ENCODE results near the gene NT5C2. TPM values are rescaled to one million over a fixed set of nuclear protein-coding genes. Genes with fewer than 3 reads are reported as not detected.
"Not testable (repeated sequence)": the region's sequence is repeated elsewhere in the genome, so short reads cannot be mapped to it uniquely, and the experiment has no call there.

NT5C2 gene
- total RNA-seq, 2 experiments from 2014 or later = 71.8 to 74.0 TPM

GRCh38 chr10:103067484-103067883, 125.6 kb downstream of the NT5C2 start:
- no peak overlapping the region for H3K27ac Mint-ChIP-seq
- POLR2A ChIA-PET = no interaction called here
- no peak overlapping the region for H3K4me3 Mint-ChIP-seq

GRCh38 chr10:103067099-103067477, 126.0 kb downstream of the NT5C2 start:
- H3K27me3 Mint-ChIP-seq; POLR2A ChIA-PET; H3K27ac Mint-ChIP-seq; DNase-seq; H3K4me3 Mint-ChIP-seq; H3K9me3 Mint-ChIP-seq; H3K36me3 Mint-ChIP-seq (ENCODE audit: low read depth): not testable (repeated sequence)
- peaks cover 30% of the 10 kb centered on the region for H3K4me1 Mint-ChIP-seq
- CTCF ChIA-PET = interaction anchor here (4.7 kb wide), 1 partner anchor 152 kb away, joined by 90 read pairs; the partner anchor contains the start of gene CNNM2

More at GRCh38 chr10:103067484-103067883, 125.6 kb downstream of the NT5C2 start:
- no peaks in the 10 kb centered on the region for H3K36me3 Mint-ChIP-seq (ENCODE audit: low read depth)
- H3K27me3 Mint-ChIP-seq = no peaks in the 10 kb centered on the region
- no peak for DNase-seq
- CTCF ChIA-PET = interaction anchor here (4.7 kb wide), 1 partner anchor 153 kb away, joined by 90 read pairs; the partner anchor contains the start of gene CNNM2
- H3K4me1 Mint-ChIP-seq = peaks cover 30% of the 10 kb centered on the region
- no peaks in the 10 kb centered on the region for H3K9me3 Mint-ChIP-seq

- Mint-ChIP-seq H3K36me3 (ENCODE audit: low read depth) (no peaks in the 10 kb centered on the region), H3K27ac (no peak overlapping the region), H3K27me3 (no peaks in the 10 kb centered on the region), H3K4me3 (no peak overlapping the region), H3K4me1 (peaks cover 26% of the 10 kb centered on the region), H3K9me3 (no peaks in the 10 kb centered on the region)
- no peak for DNase-seq
- POLR2A ChIA-PET = interaction anchor here (2.8 kb wide), 1 partner anchor 149 kb away, joined by 8 read pairs; the partner anchor contains the start of gene CNNM2
- CTCF ChIA-PET = no interaction called here
Measured at GRCh38 chr10:103066141-103067098, 126.7 kb downstream of the NT5C2 start.

- CTCF ChIA-PET = interaction anchor here (2.1 to 3.9 kb wide), 2 partner anchors 147 to 148 kb away, joined by 8 to 17 read pairs; partner anchors contain the start of gene CNNM2
- POLR2A ChIA-PET = interaction anchor here (0.9 to 2.8 kb wide), 2 partner anchors 10 to 147 kb away, joined by 3 to 8 read pairs; partner anchors contain the start of gene CNNM2
- H3K27ac Mint-ChIP-seq = no peak overlapping the region
- no peaks in the 10 kb centered on the region for H3K27me3 Mint-ChIP-seq
- H3K4me3 Mint-ChIP-seq = no peak overlapping the region
- peaks cover 12% of the 10 kb centered on the region for H3K4me1 Mint-ChIP-seq
- no peaks in the 10 kb centered on the region for H3K9me3 Mint-ChIP-seq
- H3K36me3 Mint-ChIP-seq (ENCODE audit: low read depth) = no peaks in the 10 kb centered on the region
- DNase-seq = no peak
Measured at GRCh38 chr10:103064956-103065355, 128.1 kb downstream of the NT5C2 start.

- no peak for DNase-seq
- Mint-ChIP-seq H3K4me1 (no peaks in the 10 kb centered on the region), H3K36me3 (ENCODE audit: low read depth) (no peaks in the 10 kb centered on the region), H3K9me3 (no peaks in the 10 kb centered on the region), H3K4me3 (no peak overlapping the region), H3K27me3 (no peaks in the 10 kb centered on the region), H3K27ac (no peak overlapping the region)
- POLR2A ChIA-PET = interaction anchor here (2.8 kb wide), 1 partner anchor 145 kb away, joined by 8 read pairs; the partner anchor contains the start of gene CNNM2
- CTCF ChIA-PET = interaction anchor here (2.1 to 3.9 kb wide), 2 partner anchors 145 to 146 kb away, joined by 8 to 17 read pairs; partner anchors contain the start of gene CNNM2
Measured at GRCh38 chr10:103062854-103063590, 130.1 kb downstream of the NT5C2 start.

- DNase-seq = no peak
- Mint-ChIP-seq H3K36me3 (ENCODE audit: low read depth) (no peaks in the 10 kb centered on the region), H3K27me3 (no peaks in the 10 kb centered on the region), H3K9me3 (no peaks in the 10 kb centered on the region), H3K4me3 (no peak overlapping the region), H3K27ac (no peak overlapping the region), H3K4me1 (peaks cover 2% of the 10 kb centered on the region)
- ChIA-PET CTCF (interaction anchor here (1.8 kb wide), 1 partner anchor 143 kb away, joined by 6 read pairs; the partner anchor contains the start of gene CNNM2), POLR2A (no interaction called here)
Measured at GRCh38 chr10:103060575-103060974, 132.5 kb downstream of the NT5C2 start.

GRCh38 chr10:103058034-103058433, 135.0 kb downstream of the NT5C2 start:
- Mint-ChIP-seq H3K4me1 (peaks cover 24% of the 10 kb centered on the region), H3K4me3 (no peak overlapping the region), H3K9me3 (no peaks in the 10 kb centered on the region), H3K36me3 (ENCODE audit: low read depth) (no peaks in the 10 kb centered on the region), H3K27me3 (no peaks in the 10 kb centered on the region), H3K27ac (no peak overlapping the region)
- ChIA-PET CTCF (interaction anchor here (0.6 to 1.1 kb wide), 2 partner anchors 141 to 222 kb away, joined by 3 read pairs; no protein-coding TSS in a partner anchor), POLR2A (no interaction called here)
- DNase-seq = no peak

- CTCF ChIA-PET = interaction anchor here (1.1 to 3.6 kb wide), 4 partner anchors 15 to 190 kb away, joined by 3 to 38 read pairs (median 5); partner anchors contain the start of gene CNNM2
- H3K4me3 Mint-ChIP-seq = no peak overlapping the region
- DNase-seq = no peak
- no peaks in the 10 kb centered on the region for H3K9me3 Mint-ChIP-seq
- H3K4me1 Mint-ChIP-seq = peaks cover 27% of the 10 kb centered on the region
- H3K27ac Mint-ChIP-seq = no peak overlapping the region
- POLR2A ChIA-PET = interaction anchor here (0.8 to 1.1 kb wide), 3 partner anchors 10 to 137 kb away, joined by 3 read pairs; partner anchors contain the start of gene CNNM2
- H3K27me3 Mint-ChIP-seq = no peaks in the 10 kb centered on the region
- no peaks in the 10 kb centered on the region for H3K36me3 Mint-ChIP-seq (ENCODE audit: low read depth)
Measured at GRCh38 chr10:103055105-103055504, 138.0 kb downstream of the NT5C2 start.

GRCh38 chr10:103054621-103055020, 138.5 kb downstream of the NT5C2 start:
- ChIA-PET CTCF (interaction anchor here (1.0 to 3.6 kb wide), 6 partner anchors 11 to 190 kb away, joined by 3 to 38 read pairs (median 4); partner anchors contain the start of gene CNNM2), POLR2A (interaction anchor here (0.5 to 1.1 kb wide), 6 partner anchors 10 to 552 kb away, joined by 3 to 4 read pairs (median 3); partner anchors contain the start of gene CNNM2)
- DNase-seq = no peak
- H3K27ac Mint-ChIP-seq = peak overlapping the region; percentile 77
- no peaks in the 10 kb centered on the region for H3K9me3 Mint-ChIP-seq
- peak overlapping the region; percentile 71 for H3K4me3 Mint-ChIP-seq
- H3K27me3 Mint-ChIP-seq = no peaks in the 10 kb centered on the region
- no peaks in the 10 kb centered on the region for H3K36me3 Mint-ChIP-seq (ENCODE audit: low read depth)
- H3K4me1 Mint-ChIP-seq = peaks cover 27% of the 10 kb centered on the region

GRCh38 chr10:103053659-103054581, 139.2 kb downstream of the NT5C2 start:
- CTCF ChIA-PET = interaction anchor here (1.0 to 3.6 kb wide), 6 partner anchors 10 to 191 kb away, joined by 3 to 38 read pairs (median 4); partner anchors contain the start of gene CNNM2
- peak overlapping the region; percentile 77 for H3K27ac Mint-ChIP-seq

GRCh38 chr10:103049237-103049636, 143.8 kb downstream of the NT5C2 start:
- Mint-ChIP-seq H3K9me3 (no peaks in the 10 kb centered on the region), H3K27me3 (no peaks in the 10 kb centered on the region), H3K4me3 (no peak overlapping the region), H3K4me1 (peaks cover 15% of the 10 kb centered on the region), H3K36me3 (ENCODE audit: low read depth) (no peaks in the 10 kb centered on the region), H3K27ac (no peak overlapping the region)
- DNase-seq = no peak
- CTCF ChIA-PET = no interaction called here
- POLR2A ChIA-PET = no interaction called here

More at GRCh38 chr10:103053659-103054581, 139.2 kb downstream of the NT5C2 start:
- POLR2A ChIA-PET = interaction anchor here (0.5 to 1.1 kb wide), 6 partner anchors 11 to 551 kb away, joined by 3 to 4 read pairs (median 3); no protein-coding TSS in a partner anchor
- peak; percentile 69 for DNase-seq
- no peaks in the 10 kb centered on the region for H3K27me3 Mint-ChIP-seq
- no peaks in the 10 kb centered on the region for H3K9me3 Mint-ChIP-seq
- H3K4me1 Mint-ChIP-seq = peaks cover 27% of the 10 kb centered on the region
- no peaks in the 10 kb centered on the region for H3K36me3 Mint-ChIP-seq (ENCODE audit: low read depth)
- peak overlapping the region; percentile 71 for H3K4me3 Mint-ChIP-seq
